Astrocyte of the hippocampus (primary cell): ENCODE measurements around the gene NXPH3.
A peak's percentile ranks its signal among the peaks of the same experiment; 100 is the strongest.

Experiments
- DNase-seq: peaks from one replicate; pipeline ENCODE4 v3.0.0; 2011; ENCODE audit warnings: low read depth, low spot score

Gene NXPH3

GRCh38 chr17:49592263-49592662, 16.6 kb downstream of the NXPH3 start:
- no peak for DNase-seq

GRCh38 chr17:49595328-49595727, 19.7 kb downstream of the NXPH3 start:
- DNase-seq = no peak

GRCh38 chr17:49595980-49596379, 20.3 kb downstream of the NXPH3 start:
- no peak for DNase-seq

- DNase-seq = no peak
Observed at GRCh38 chr17:49596613-49597244, 21.1 kb downstream of the NXPH3 start.

- DNase-seq = no peak
Observed at GRCh38 chr17:49597436-49597835, 21.8 kb downstream of the NXPH3 start.

- DNase-seq = no peak
Observed at GRCh38 chr17:49597928-49598655, 22.4 kb downstream of the NXPH3 start.

- DNase-seq = no peak
Observed at GRCh38 chr17:49598918-49599317, 23.2 kb downstream of the NXPH3 start.

- DNase-seq = no peak
Observed at GRCh38 chr17:49600949-49601348, 25.3 kb downstream of the NXPH3 start.

GRCh38 chr17:49602783-49603182, 27.1 kb downstream of the NXPH3 start:
- DNase-seq = no peak

- no peak for DNase-seq
Observed at GRCh38 chr17:49603238-49603637, 27.6 kb downstream of the NXPH3 start.

- peak; percentile 40 for DNase-seq
Observed at GRCh38 chr17:49603720-49604119, 28.0 kb downstream of the NXPH3 start.

- DNase-seq = no peak
Observed at GRCh38 chr17:49604314-49604869, 28.7 kb downstream of the NXPH3 start.

GRCh38 chr17:49610883-49611584, 35.4 kb downstream of the NXPH3 start:
- no peak for DNase-seq

GRCh38 chr17:49612726-49613125, 37.1 kb downstream of the NXPH3 start:
- DNase-seq = no peak

GRCh38 chr17:49613182-49613800, 37.6 kb downstream of the NXPH3 start:
- DNase-seq = no peak

GRCh38 chr17:49616086-49616485, 40.4 kb downstream of the NXPH3 start:
- no peak for DNase-seq

GRCh38 chr17:49616601-49617131, 41.0 kb downstream of the NXPH3 start:
- peak; percentile 75 for DNase-seq

- no peak for DNase-seq
Observed at GRCh38 chr17:49618028-49618611, 42.4 kb downstream of the NXPH3 start.

GRCh38 chr17:49621420-49621819, 45.7 kb downstream of the NXPH3 start:
- DNase-seq = no peak

- no peak for DNase-seq
Observed at GRCh38 chr17:49621946-49622529, 46.4 kb downstream of the NXPH3 start.

GRCh38 chr17:49624896-49625295, 49.2 kb downstream of the NXPH3 start:
- peak; percentile 55 for DNase-seq
